DMS114 treated with DMSO at 0.1 percent for 48 hours (cell line): ENCODE measurements around the gene OR2J1.
"Not testable (repeated sequence)": the region's sequence is repeated elsewhere in the genome, so short reads cannot be mapped to it uniquely, and the experiment has no call there.

Experiments
- DNase-seq: peaks from one replicate; lab custom pipeline; 2025; ENCODE audit not compliant: unreplicated experiment; lab: John Stamatoyannopoulos, UW

OR2J1 gene

GRCh38 chr6:29099190-29099589, at the start of gene OR2J1:
Gene OR2J1 (plus strand): TSS chr6:29099490. CDS start chr6:29100943, 1,453 bp downstream.
- no peak for DNase-seq

GRCh38 chr6:29051680-29052079, 47.6 kb upstream of the OR2J1 start:
- DNase-seq: no peak

GRCh38 chr6:29071831-29072723, 27.2 kb upstream of the OR2J1 start:
- peak; percentile 6 for DNase-seq

- no peak for DNase-seq
Measured at GRCh38 chr6:29079203-29079602, 20.1 kb upstream of the OR2J1 start.

- DNase-seq: no peak
Measured at GRCh38 chr6:29081312-29081711, 18.0 kb upstream of the OR2J1 start.

- DNase-seq: no peak
Measured at GRCh38 chr6:29082457-29082856, 16.8 kb upstream of the OR2J1 start.

GRCh38 chr6:29087213-29087612, 12.1 kb upstream of the OR2J1 start, which contains the start of gene OR2B3:
Gene OR2B3 (minus strand): TSS chr6:29087313. CDS start chr6:29087248, 65 bp downstream.
- no peak for DNase-seq

- no peak for DNase-seq
Measured at GRCh38 chr6:29092957-29093356, 6.3 kb upstream of the OR2J1 start.

- DNase-seq: no peak
Measured at GRCh38 chr6:29097803-29098202, 1.5 kb upstream of the OR2J1 start.

GRCh38 chr6:29107758-29108157, 8.5 kb downstream of the OR2J1 start, which contains the start of gene OR2J3:
Gene OR2J3 (plus strand): TSS chr6:29108058. CDS start chr6:29111891, 3,833 bp downstream.
- DNase-seq: no peak

- DNase-seq: no peak
Measured at GRCh38 chr6:29112135-29112534, 12.8 kb downstream of the OR2J1 start.

- not testable (repeated sequence) for DNase-seq
Measured at GRCh38 chr6:29114964-29115363, 15.7 kb downstream of the OR2J1 start.

GRCh38 chr6:29129326-29130012, 30.2 kb downstream of the OR2J1 start:
- no peak for DNase-seq

GRCh38 chr6:29130644-29131043, 31.4 kb downstream of the OR2J1 start:
- no peak for DNase-seq

GRCh38 chr6:29131691-29132090, 32.4 kb downstream of the OR2J1 start:
- DNase-seq: no peak

GRCh38 chr6:29137724-29138123, 38.4 kb downstream of the OR2J1 start:
- DNase-seq: no peak

- no peak for DNase-seq
Measured at GRCh38 chr6:29141606-29142005, 42.3 kb downstream of the OR2J1 start.

GRCh38 chr6:29142309-29142708, 43.0 kb downstream of the OR2J1 start:
- no peak for DNase-seq

- no peak for DNase-seq
Measured at GRCh38 chr6:29146179-29146578, 46.9 kb downstream of the OR2J1 start.

- no peak for DNase-seq
Measured at GRCh38 chr6:29147074-29147473, 47.8 kb downstream of the OR2J1 start.

GRCh38 chr6:29149444-29149843, 50.2 kb downstream of the OR2J1 start:
- not testable (repeated sequence) for DNase-seq
